Smooth muscle cell (in vitro differentiated cells): ENCODE data around the gene DENND4A. TPM values are rescaled to one million over a fixed set of nuclear protein-coding genes. Genes with fewer than 3 reads are reported as not detected.

Source experiments
- DNase-seq: peaks from one replicate; lab custom pipeline; 2025; ENCODE audit not compliant: unreplicated experiment; lab: John Stamatoyannopoulos, UW
- H2AFZ ChIP-seq: fragments of 200-600 bp; sonication (generic); 2 replicates; pipeline ENCODE4 v1.6.0; 2016; ENCODE audit warnings: antibody characterized with exemption, low read depth, mild to moderate bottlenecking
- H3F3A ChIP-seq: fragments of 200-600 bp; sonication (generic); 2 replicates; pipeline ENCODE4 v1.6.0; 2017; ENCODE audit warnings: antibody characterized with exemption, low read depth
- H3K27ac ChIP-seq: fragments of 200-600 bp; sonication (generic); 2 replicates; pipeline ENCODE4 v1.5.1; 2016; ENCODE audit warnings: low read depth, mild to moderate bottlenecking
- H3K27me3 ChIP-seq: fragments of 200-600 bp; sonication (generic); 2 replicates; pipeline ENCODE4 v1.6.1; 2016; ENCODE audit warnings: low read depth, mild to moderate bottlenecking
- H3K36me3 ChIP-seq: fragments of 200-600 bp; sonication (generic); 2 replicates; pipeline ENCODE4 v1.5.1; 2016; ENCODE audit warnings: low read depth
- H3K4me1 ChIP-seq: fragments of 200-600 bp; sonication (generic); 2 replicates; pipeline ENCODE4 v1.5.1; 2016; ENCODE audit warnings: low read depth
- H3K4me2 ChIP-seq: fragments of 200-600 bp; sonication (generic); 2 replicates; pipeline ENCODE4 v1.6.0; 2016; ENCODE audit warnings: mild to moderate bottlenecking
- H3K4me3 ChIP-seq: fragments of 200-600 bp; sonication (generic); 2 replicates; pipeline ENCODE4 v1.5.1; 2016; ENCODE audit warnings: mild to moderate bottlenecking
- H3K79me2 ChIP-seq: fragments of 200-600 bp; sonication (generic); 2 replicates; pipeline ENCODE4 v1.6.0; 2016; ENCODE audit warnings: low read depth, mild to moderate bottlenecking
- H3K9ac ChIP-seq: fragments of 200-600 bp; sonication (generic); 2 replicates; pipeline ENCODE4 v1.6.0; 2016; ENCODE audit warnings: low read depth
- H3K9me3 ChIP-seq: fragments of 200-600 bp; sonication (generic); replicated peaks from 2 replicates; pipeline ENCODE4 v1.5.1; 2016; ENCODE audit warnings: low read depth
- H4K20me1 ChIP-seq: fragments of 200-600 bp; sonication (generic); 2 replicates; pipeline ENCODE4 v1.6.0; 2016; ENCODE audit warnings: low read depth
- WGBS: methylation state at CpG from one replicate; pipeline ENCODE4 v1.1.7; 2016; ENCODE audit warnings: low lambda C conversion rate; 5-methylcytosine and 5-hydroxymethylcytosine counted together
- polyA plus RNA-seq: library from polyadenylated mRNA; unstranded; fragments of >200 nt; fragmentation: Nextera tagmentation; extraction: Ambion mirVana; gene quantifications from 2 replicates; pipeline ENCODE4 v1.2.1, GENCODE V29; 2016
- total RNA-seq: library from RNA; depleted of rRNA; stranded (reverse); fragments of >200 nt; gene quantifications from 2 replicates; pipeline ENCODE4 v1.2.3, GENCODE V29; 2014
- TF ChIP-seq, protein P1 (sequence below): fragments of 200-600 bp; sonication (generic); IDR thresholded peaks from 2 replicates; pipeline ENCODE4 v1.5.1; 2017; ENCODE audit warnings: borderline replicate concordance, mild to moderate bottlenecking, antibody characterized with exemption; ENCODE audit not compliant: insufficient read depth, poor library complexity, severe bottlenecking

Gene DENND4A
- total and polyA plus RNA-seq, 2 experiments from 2014 or later = 3.4 to 16.5 TPM

DNA sequence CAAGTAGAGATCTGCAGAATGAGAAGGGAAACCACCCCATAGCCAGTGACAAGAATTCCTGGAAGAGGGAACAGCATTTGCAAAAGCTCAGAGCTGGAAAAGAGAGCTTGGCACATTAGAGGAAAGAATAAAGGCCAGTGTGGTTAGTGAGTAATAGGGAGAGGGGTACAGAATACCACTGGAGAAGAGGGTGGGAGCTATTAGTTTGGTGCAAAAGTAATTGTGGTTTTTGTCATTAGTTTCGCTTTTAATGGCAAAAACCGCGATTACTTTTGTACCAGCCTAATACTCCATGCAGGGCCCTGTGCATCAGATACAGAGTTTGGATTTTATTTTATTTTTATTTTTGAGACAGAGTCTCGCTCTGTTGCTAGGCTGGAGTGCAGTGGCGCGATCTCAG lies 160.6 kb downstream of the DENND4A start:
- TF ChIP-seq, protein P1, sequence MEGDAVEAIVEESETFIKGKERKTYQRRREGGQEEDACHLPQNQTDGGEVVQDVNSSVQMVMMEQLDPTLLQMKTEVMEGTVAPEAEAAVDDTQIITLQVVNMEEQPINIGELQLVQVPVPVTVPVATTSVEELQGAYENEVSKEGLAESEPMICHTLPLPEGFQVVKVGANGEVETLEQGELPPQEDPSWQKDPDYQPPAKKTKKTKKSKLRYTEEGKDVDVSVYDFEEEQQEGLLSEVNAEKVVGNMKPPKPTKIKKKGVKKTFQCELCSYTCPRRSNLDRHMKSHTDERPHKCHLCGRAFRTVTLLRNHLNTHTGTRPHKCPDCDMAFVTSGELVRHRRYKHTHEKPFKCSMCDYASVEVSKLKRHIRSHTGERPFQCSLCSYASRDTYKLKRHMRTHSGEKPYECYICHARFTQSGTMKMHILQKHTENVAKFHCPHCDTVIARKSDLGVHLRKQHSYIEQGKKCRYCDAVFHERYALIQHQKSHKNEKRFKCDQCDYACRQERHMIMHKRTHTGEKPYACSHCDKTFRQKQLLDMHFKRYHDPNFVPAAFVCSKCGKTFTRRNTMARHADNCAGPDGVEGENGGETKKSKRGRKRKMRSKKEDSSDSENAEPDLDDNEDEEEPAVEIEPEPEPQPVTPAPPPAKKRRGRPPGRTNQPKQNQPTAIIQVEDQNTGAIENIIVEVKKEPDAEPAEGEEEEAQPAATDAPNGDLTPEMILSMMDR = no peak
- DNase-seq = no peak
- WGBS = 99% methylated on average over 6 of the region's 6 CpGs

GRCh38 chr15:65630760-65631159 lies 161.3 kb downstream of the DENND4A start:
- Histone ChIP-seq H3K79me2 (no peaks in the 10 kb centered on the region), H3K4me3 (no peak overlapping the region), H4K20me1 (no peaks in the 10 kb centered on the region), H3K9me3 (no peaks in the 10 kb centered on the region), H3K27ac (no peak overlapping the region), H3F3A (no peaks in the 10 kb centered on the region), H3K4me1 (no peaks in the 10 kb centered on the region), H3K9ac (no peak overlapping the region), H2AFZ (no peak overlapping the region), H3K36me3 (peaks cover 2% of the 10 kb centered on the region), H3K27me3 (no peaks in the 10 kb centered on the region), H3K4me2 (no peak overlapping the region)
- no peak for DNase-seq
- WGBS = 99% methylated on average over 5 of the region's 5 CpGs
- TF ChIP-seq, protein P1 = no peak

More for the DNA sequence above, 160.6 kb downstream of the DENND4A start:
- no peaks in the 10 kb centered on the region for H3K36me3 ChIP-seq
- no peaks in the 10 kb centered on the region for H3K4me1 ChIP-seq
- H3F3A ChIP-seq = no peaks in the 10 kb centered on the region
- H3K79me2 ChIP-seq = no peaks in the 10 kb centered on the region
- H3K4me3 ChIP-seq = no peak overlapping the region
- no peak overlapping the region for H2AFZ ChIP-seq
- H4K20me1 ChIP-seq = no peaks in the 10 kb centered on the region
- no peak overlapping the region for H3K9ac ChIP-seq
- no peaks in the 10 kb centered on the region for H3K9me3 ChIP-seq
- H3K27me3 ChIP-seq = no peaks in the 10 kb centered on the region
- H3K4me2 ChIP-seq = no peak overlapping the region
- H3K27ac ChIP-seq = no peak overlapping the region

GRCh38 chr15:65629548-65629947 lies 162.5 kb downstream of the DENND4A start:
- peaks cover 4% of the 10 kb centered on the region for H3K36me3 ChIP-seq
- WGBS = 92% methylated on average over 3 of the region's 3 CpGs
- H3K4me2 ChIP-seq = no peak overlapping the region
- H3K27ac ChIP-seq = no peak overlapping the region
- H3K4me1 ChIP-seq = no peaks in the 10 kb centered on the region
- no peak overlapping the region for H2AFZ ChIP-seq
- no peaks in the 10 kb centered on the region for H4K20me1 ChIP-seq
- H3F3A ChIP-seq = no peaks in the 10 kb centered on the region
- no peak for DNase-seq
- no peak overlapping the region for H3K9ac ChIP-seq
- no peaks in the 10 kb centered on the region for H3K79me2 ChIP-seq
- TF ChIP-seq, protein P1 = no peak
- H3K4me3 ChIP-seq = no peak overlapping the region
- no peaks in the 10 kb centered on the region for H3K9me3 ChIP-seq
- H3K27me3 ChIP-seq = no peaks in the 10 kb centered on the region

DNA sequence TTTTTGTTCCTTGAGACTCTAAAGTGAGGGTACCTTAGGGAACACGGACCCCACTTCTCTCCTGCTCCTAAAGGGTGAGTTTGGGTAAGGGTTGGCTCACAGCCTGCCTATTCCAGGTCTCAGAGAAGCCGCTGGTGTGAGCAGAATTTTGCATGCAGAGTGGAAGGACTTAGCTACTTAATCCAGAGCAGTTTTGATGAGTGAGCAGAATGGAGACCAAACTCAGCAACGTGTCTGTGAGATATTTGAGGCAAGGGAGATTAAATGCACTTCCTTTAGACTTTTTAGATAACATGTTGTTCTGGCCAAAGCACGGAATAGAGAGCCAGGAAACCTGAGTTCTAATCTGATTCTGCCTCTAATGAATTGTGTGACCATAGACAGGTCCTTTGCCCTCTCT lies 165.2 kb downstream of the DENND4A start:
- TF ChIP-seq, protein P1 = no peak
- H3K27me3 ChIP-seq = no peaks in the 10 kb centered on the region
- no peak for DNase-seq
- WGBS = 47% methylated on average over 4 of the region's 4 CpGs
- no peak overlapping the region for H3K9ac ChIP-seq
- no peak overlapping the region for H3K4me3 ChIP-seq
- H3K79me2 ChIP-seq = no peaks in the 10 kb centered on the region
- no peak overlapping the region for H2AFZ ChIP-seq
- H3F3A ChIP-seq = no peaks in the 10 kb centered on the region
- no peaks in the 10 kb centered on the region for H4K20me1 ChIP-seq
- no peak overlapping the region for H3K27ac ChIP-seq
- H3K4me1 ChIP-seq = no peaks in the 10 kb centered on the region
- H3K36me3 ChIP-seq = peaks cover 4% of the 10 kb centered on the region
- no peaks in the 10 kb centered on the region for H3K9me3 ChIP-seq
- H3K4me2 ChIP-seq = no peak overlapping the region
